Body of pancreas (tissue), 4 donors: ENCODE data around the gene PCDH9.

Source experiments
- CTCF ChIP-seq, 7 experiments: fragments of 450-650 bp in 4 of 7; fragments of 200-600 bp in 3 of 7; sonication (generic) in 3 of 7; IDR thresholded peaks; one replicate each; pipeline ENCODE4 v1.5.1; 2016 to 2019; ENCODE audit warnings: antibody characterized with exemption in 7 of 7
- POLR2A ChIP-seq, 3 donors: fragments of 450-650 bp; IDR thresholded peaks; one replicate each; pipeline ENCODE4 v1.6.1; 2016; ENCODE audit warnings: antibody characterized with exemption in 3 of 3, mild to moderate bottlenecking in 2 of 3

DNA sequence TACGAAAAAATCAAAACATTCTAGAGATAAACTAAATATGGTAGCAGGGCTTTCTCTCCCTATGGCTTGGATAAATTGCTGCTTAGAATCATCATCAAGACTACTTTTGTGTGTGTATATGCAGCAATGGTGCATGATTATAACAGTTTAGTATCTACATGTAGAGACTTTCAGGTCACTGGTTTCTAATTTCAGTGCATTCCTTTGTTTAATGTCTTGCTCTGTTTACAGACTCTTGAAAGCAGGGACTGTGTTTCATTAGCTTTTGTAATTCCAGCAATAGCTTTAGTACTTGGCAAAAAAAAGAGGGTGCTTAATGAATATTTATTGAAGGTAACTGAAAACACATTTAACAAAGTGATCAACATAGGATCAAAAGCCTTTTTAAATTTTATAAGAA lies 420.7 kb downstream of the PCDH9 start:
- TF ChIP-seq POLR2A (IDR thresholded peaks at IDR 0.05) (no peak), CTCF (IDR thresholded peaks at IDR 0.05) (no peak)
